ENCODE data around the gene MACROD1.

MACROD1 gene

GRCh38 chr11:64127267-64128072 is 38.4 kb downstream of the MACROD1 start:
- DNase-seq (ENCODE audit: low read depth), result no peak
- no peak overlapping the region for H3K4me3 ChIP-seq (ENCODE audit: low read length)
- TF ChIP-seq CTCF (conservative IDR thresholded peaks at IDR 0.05; ENCODE audit: low read length), result no peak

- no peak overlapping the region for H3K4me3 ChIP-seq (ENCODE audit: low read length)
- DNase-seq (ENCODE audit: low read depth), result no peak
- no peak for TF ChIP-seq CTCF (conservative IDR thresholded peaks at IDR 0.05; ENCODE audit: low read length)
These were observed 39.1 kb downstream of the MACROD1 start for GRCh38 chr11:64126796-64127195.

- no peak for DNase-seq (ENCODE audit: low read depth)
- TF ChIP-seq CTCF (conservative IDR thresholded peaks at IDR 0.05; ENCODE audit: low read length), result no peak
- H3K4me3 ChIP-seq (ENCODE audit: low read length), result no peak overlapping the region
These were observed 39.5 kb downstream of the MACROD1 start for GRCh38 chr11:64126371-64126770.

- H3K4me3 ChIP-seq (ENCODE audit: low read length), result no peak overlapping the region
- no peak for TF ChIP-seq CTCF (conservative IDR thresholded peaks at IDR 0.05; ENCODE audit: low read length)
- no peak for DNase-seq (ENCODE audit: low read depth)
These were observed 40.2 kb downstream of the MACROD1 start for GRCh38 chr11:64125676-64126075.

- H3K4me3 ChIP-seq (ENCODE audit: low read length), result no peak overlapping the region
- no peak for DNase-seq (ENCODE audit: low read depth)
- no peak for TF ChIP-seq CTCF (conservative IDR thresholded peaks at IDR 0.05; ENCODE audit: low read length)
These were observed 41.8 kb downstream of the MACROD1 start for GRCh38 chr11:64124147-64124546.

GRCh38 chr11:64123679-64124078 is 42.2 kb downstream of the MACROD1 start:
- no peak for TF ChIP-seq CTCF (conservative IDR thresholded peaks at IDR 0.05; ENCODE audit: low read length)
- no peak overlapping the region for H3K4me3 ChIP-seq (ENCODE audit: low read length)
- no peak for DNase-seq (ENCODE audit: low read depth)
